GM19468 (cell line): ENCODE data around the gene RCAN2.
"Not testable (repeated sequence)": the region's sequence is repeated elsewhere in the genome, so short reads cannot be mapped to it uniquely, and the experiment has no call there.

Experiments
- ATAC-seq: cut with Tn5 transposase; IDR thresholded peaks from one replicate; pipeline ENCODE4 v1.9.1; 2021; ENCODE audit warnings: mild to moderate bottlenecking, moderate library complexity, moderate number of reproducible peaks; ENCODE audit not compliant: unreplicated experiment; ENCODE audit errors: extremely low read depth

Gene RCAN2

GRCh38 chr6:46444772-46445454 is 46.3 kb downstream of the RCAN2 start:
- ATAC-seq, result no peak

GRCh38 chr6:46443623-46444022 is 47.6 kb downstream of the RCAN2 start:
- ATAC-seq, result no peak

- ATAC-seq, result no peak
Observed at GRCh38 chr6:46440641-46441040, 50.6 kb downstream of the RCAN2 start.

GRCh38 chr6:46440141-46440540 is 51.1 kb downstream of the RCAN2 start:
- ATAC-seq, result no peak

GRCh38 chr6:46438245-46438644 is 53.0 kb downstream of the RCAN2 start:
- ATAC-seq, result no peak

GRCh38 chr6:46437671-46438221 is 53.5 kb downstream of the RCAN2 start:
- ATAC-seq, result no peak

- no peak for ATAC-seq
Observed at GRCh38 chr6:46422619-46423018, 68.6 kb downstream of the RCAN2 start.

- ATAC-seq, result no peak
Observed at GRCh38 chr6:46421939-46422338, 69.3 kb downstream of the RCAN2 start.

- ATAC-seq, result no peak
Observed at GRCh38 chr6:46420921-46421638, 70.2 kb downstream of the RCAN2 start.

GRCh38 chr6:46419576-46420002 is 71.7 kb downstream of the RCAN2 start:
- no peak for ATAC-seq

GRCh38 chr6:46414398-46414797 is 76.9 kb downstream of the RCAN2 start:
- ATAC-seq, result no peak

GRCh38 chr6:46412662-46413061 is 78.6 kb downstream of the RCAN2 start:
- ATAC-seq, result no peak

- ATAC-seq, result no peak
Observed at GRCh38 chr6:46411456-46412197, 79.6 kb downstream of the RCAN2 start.

GRCh38 chr6:46410334-46410953 is 80.8 kb downstream of the RCAN2 start:
- no peak for ATAC-seq

GRCh38 chr6:46407776-46408530 is 83.3 kb downstream of the RCAN2 start:
- no peak for ATAC-seq

GRCh38 chr6:46407246-46407645 is 84.0 kb downstream of the RCAN2 start:
- no peak for ATAC-seq

GRCh38 chr6:46405620-46406180 is 85.5 kb downstream of the RCAN2 start:
- ATAC-seq, result not testable (repeated sequence)

GRCh38 chr6:46400898-46401297 is 90.4 kb downstream of the RCAN2 start:
- no peak for ATAC-seq

- ATAC-seq, result no peak
Observed at GRCh38 chr6:46395530-46395929, 95.7 kb downstream of the RCAN2 start.
